NCI-H2196 (cell line): ENCODE results near the gene DCP2.

ENCODE experiments used
- DNase-seq: peaks from one replicate; lab custom pipeline; 2025; ENCODE audit not compliant: unreplicated experiment; lab: John Stamatoyannopoulos, UW

The DCP2 gene

DNA sequence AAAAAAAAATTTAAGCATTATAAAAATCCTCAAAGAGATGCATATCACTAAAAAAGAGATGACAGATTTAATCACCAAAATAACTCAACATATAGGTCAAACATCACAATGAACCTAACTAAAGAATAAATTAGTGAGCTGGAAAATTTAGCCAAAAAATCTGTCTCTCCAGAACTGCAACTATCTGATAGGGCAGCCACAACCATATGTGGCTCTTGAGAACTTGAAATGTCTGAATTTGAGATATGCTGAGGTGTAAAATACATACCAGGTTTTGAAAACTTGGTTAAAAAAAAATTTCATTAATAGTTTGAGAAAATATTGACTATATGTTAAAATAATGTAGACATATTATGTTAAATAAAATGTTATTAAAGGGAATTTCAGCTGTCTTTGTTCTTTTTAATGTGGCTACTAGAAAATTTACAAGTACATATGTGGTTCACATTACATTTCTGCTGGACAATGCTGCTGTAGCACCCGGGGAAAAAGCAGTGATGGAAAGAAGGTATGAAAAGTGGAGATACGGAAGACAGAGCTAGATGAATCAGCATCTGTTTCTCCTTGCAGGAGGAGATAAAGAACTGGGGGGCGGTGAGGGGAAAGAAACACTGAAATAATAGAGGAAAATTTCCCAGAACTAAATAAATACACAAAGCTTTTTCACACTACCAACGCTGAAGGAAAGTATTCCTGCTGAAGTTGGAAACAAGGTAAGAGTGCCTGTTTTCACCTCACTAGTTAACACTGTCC is 66.1 kb downstream of the DCP2 start:
- DNase-seq, result no peak

DNA sequence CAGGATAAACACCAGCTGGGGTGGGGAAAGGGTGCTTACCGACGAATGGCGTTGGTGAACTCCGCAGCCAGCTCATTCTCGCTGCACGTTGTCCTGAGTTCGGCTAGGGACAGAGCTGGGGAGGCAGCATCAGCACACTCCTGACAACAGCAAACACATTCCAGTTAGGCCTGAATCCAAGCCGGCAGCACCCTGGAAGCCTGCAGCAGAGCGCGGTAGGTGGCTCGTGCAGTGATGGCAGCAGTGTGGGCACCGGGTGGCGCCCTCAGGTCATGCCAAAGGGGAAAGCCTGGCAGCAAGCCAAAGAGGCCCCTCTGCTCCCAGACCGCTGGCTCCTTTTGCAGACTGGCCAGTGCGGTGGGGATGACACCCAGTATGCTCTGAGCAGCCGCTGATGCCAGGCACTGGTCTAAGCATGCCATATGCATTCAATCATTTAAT is 66.9 kb downstream of the DCP2 start:
- no peak for DNase-seq

DNA sequence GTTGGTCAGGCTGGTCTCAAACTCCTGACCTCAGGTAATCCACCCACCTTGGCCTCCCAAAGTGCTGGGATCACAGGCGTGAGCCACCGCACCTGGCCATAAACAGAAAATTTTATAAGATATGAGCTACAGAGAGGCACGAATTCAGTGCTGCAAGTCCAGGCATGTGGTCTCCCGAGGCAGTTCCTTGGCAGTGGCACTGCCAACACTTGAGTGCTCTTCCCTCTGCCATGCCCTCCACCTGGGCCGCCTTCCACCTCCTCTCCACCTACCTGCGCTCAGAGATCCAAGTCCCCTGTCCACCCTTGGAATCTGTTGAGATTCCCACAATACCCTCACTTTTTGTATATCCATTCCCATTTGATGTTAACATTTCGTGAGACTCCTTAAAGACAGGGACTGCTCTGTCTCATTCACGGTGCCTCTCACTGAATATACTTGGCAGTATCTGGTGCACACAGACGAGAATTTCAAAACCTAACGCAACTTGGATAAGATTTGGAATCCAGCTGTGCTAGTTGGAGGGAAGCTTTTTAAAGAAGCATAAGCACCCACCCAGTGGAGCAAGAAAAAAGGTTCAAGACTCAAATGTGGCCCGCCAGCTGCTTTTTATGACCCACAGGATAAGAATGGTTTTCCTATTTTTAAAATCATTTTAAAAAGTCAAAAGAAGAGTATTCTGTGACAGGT is 68.3 kb downstream of the DCP2 start:
- no peak for DNase-seq

DNA sequence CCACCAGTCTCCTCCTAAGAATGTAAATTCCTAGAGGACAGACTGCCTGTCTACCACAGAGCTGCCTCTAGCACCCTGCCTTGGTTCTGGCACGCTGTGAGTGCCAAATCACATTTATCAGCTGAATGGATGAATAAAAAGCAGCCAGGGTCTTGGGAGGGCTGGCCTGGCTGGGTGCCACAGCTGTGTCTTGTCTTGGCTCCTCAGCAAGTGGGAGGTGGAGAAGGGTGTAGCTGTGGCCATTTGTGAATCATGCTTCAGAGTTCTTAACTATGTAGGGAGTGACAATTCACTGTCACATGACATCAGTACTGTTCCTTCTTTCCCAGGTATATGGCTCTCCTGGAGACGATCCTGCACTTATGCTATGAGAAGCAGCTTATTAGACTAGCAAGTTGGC is 70.6 kb downstream of the DCP2 start:
- no peak for DNase-seq

DNA sequence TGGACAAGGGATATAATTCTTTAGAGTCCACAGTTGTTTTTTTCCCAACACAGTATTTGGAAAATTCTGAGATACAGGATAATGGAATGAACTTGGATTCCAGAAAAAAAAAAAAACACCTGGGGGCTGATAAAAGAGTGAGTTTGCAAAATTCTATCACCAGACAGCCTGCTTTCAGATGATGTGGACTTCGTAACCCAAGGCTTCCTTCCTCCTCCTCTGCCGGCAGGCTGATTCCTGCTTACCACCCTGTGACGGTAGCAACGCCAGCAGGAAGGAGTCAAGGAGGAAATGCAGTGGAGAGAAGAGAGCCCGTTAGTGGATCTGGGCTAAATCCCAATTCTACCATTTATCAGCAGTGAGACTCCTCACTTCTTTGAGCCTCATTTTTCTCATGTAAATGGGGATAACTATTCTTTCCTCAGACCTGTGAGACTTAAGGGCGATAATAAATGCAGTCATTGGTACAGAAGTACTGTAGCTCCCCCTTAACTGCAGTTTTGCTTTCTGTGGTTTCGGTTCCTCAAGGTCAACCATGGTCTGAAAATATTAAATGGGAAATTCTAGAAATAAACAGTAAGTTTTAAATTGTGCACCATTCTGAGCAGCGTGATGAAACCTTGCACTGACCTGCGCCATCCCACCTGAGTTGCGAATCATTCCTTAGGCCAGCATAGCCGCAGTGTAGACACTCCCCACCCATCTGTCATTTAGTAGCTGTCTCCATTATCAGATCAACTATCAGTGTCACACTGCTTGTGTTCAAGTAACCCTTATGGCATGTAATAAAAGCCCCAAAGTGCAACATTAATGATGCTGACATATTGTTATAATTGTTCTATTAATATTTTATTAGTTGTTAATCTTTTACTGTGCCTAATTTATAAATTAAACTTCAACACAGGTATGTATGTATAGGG is 71.4 kb downstream of the DCP2 start:
- no peak for DNase-seq

DNA sequence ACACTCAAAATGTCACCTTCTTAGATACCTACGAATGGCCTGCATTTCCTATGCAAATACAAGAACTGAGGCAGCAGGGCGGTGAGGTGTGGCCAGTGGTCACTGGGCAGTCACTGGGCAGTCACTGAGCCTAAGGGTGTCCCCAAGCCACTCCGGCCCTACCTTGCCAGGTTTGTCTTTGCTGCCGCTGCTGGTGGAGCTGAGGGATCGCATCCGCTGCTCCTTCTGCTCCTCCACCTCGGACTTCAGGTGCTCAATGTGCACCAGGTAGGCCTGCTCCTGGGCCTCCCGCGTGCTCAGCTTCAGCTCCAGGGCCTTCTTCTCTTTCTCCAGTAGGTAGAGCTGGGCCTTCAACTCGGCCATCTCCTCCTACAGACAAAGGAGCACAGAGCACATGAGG is 72.3 kb downstream of the DCP2 start:
- DNase-seq, result no peak

DNA sequence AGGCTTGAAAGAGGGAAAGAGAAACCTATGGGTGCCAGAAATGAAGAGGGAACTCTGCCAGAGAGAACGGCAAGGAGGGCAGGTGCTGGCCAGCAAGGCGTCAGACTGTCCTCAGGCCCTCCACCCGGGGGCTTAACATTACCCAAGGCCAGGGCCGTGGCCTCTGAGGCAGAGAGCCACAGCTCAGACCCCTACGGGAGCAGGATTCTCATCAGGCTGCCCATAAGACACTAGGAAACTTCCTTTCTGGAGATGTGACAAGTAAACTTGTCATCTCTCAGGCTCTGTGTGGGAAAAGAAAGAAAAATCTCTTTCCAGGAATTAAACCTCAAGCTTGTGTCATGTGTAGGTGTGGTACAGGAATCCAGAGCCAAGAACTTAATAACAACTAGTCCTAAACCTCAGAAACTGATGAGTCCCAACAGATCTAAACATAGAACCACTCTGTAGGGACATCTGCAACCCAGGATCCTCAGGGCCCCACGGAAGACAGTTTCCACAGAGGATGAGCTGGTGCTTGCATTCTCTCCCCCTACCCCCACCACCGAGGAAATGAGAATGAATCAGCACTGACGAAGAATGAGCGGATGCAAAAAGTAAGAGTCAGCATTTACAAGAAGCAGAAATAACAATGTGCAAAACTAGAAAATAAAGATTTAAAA is 74.3 kb downstream of the DCP2 start:
- DNase-seq, result no peak

DNA sequence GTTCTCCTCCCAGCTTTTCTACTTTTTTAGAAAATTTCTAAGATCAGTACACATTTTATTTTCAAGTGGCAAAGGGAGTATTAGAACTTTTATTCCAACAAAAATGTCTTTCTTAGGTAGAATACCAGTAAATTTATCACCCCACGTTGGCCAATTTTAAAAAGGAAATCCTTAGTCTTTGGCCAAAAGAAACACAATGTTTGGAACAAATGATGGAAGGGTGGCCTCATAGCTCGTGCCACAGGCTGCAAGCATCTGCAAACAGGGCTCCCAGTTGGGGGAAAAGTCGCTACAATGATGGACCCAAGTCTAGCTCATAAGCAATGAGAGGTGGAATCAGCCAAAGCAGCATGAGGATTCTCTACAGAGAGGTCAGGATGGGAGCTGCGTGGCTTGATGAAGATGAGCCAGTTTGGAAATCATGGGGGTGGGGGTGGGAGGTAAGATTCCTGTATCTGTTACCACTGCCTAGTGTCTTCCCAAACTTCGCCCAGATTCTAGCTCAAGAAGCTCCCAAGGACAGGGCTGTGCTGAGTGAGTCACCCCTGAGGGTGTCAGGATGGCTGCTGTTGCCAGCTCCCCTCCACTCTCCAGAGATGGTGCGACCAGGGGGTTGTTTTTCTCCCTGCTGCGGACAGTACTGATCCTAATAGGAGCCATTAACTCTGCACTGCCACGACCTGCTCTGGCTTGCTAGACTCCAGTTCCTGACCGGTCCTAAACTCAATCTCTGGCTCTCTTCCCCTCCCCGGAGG is 75.6 kb downstream of the DCP2 start:
- no peak for DNase-seq

DNA sequence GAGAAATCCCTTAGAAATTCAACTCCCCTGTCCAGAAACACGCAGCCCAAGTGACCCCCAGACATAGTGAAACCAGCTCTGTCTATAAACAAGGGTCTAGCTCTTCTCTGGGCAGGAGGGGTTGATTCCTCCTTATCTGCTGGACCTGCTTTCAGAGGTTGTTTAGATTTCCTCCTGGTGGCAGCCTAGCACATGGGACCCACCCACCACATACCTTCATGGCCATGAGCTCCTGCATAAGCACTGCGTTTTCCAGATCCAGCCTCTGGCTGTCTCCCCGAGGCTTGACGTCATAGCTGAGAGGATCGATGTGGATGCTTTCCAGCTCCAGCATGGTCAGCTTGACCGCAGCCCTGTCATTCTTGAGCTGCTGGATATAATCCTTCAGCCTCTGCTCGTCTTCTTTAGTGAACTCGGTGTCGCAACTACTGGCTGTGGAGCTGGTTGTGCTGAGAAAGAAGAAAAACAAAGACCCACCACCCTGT is 77.0 kb downstream of the DCP2 start:
- no peak for DNase-seq

DNA sequence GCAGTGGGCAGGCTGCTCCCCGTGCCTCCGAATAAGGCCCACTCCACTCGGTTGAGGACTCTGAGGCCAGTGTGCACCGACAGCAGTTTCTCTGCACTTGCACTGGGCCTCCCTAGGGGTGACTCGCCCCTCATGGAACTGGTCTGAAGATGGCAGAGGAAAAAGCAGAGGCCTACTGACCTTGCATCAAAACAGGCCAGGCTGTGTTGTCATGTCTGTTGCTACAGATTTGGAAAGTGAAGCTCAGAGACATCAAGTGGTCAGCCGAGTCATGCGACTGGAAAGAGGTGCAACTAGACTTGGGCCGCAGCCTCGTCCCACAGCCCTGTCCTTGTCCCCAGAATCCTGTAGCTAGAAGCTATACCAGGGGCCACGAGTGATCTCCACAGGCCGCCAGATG is 78.3 kb downstream of the DCP2 start:
- no peak for DNase-seq

DNA sequence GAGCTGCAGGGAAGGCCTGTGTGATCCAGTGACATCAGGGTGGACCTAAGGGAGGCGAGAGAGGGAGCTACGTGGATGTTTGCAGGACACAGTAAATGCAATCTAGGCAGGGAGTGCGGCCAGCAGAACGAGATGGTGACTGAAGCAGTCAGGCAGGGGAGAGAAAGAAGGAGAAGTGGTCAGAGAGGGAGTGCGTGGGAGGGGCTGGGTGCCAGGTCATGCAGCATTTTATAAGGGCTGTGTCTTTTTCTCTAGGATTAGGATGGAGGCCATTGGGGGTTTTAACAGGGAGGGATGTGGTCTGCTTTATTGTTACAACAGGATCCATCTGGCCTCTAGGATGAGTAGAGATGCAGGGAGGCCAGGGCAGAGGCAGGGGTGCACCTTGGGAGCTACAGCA is 80.4 kb downstream of the DCP2 start:
- no peak for DNase-seq

DNA sequence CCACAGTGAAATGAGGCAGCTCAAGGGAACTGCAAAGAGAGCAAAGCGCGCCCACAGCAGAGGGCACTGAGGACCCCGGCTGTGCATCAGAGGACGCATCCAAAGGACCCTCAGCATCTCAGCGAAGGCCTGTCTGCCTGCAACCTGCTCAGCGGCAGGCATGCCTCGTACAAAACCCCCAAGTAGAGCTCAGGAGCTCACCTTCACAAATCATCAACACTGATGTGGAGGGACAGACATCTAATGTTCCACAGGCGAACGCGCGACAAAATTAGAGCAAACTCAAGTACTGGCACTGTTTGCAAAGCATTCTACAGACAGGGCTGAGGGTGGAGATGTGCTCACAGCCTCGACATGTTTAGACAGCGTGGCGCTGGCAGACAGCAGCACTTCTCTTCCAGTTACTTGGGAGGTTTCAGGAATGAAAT is 81.0 kb downstream of the DCP2 start:
- no peak for DNase-seq

DNA sequence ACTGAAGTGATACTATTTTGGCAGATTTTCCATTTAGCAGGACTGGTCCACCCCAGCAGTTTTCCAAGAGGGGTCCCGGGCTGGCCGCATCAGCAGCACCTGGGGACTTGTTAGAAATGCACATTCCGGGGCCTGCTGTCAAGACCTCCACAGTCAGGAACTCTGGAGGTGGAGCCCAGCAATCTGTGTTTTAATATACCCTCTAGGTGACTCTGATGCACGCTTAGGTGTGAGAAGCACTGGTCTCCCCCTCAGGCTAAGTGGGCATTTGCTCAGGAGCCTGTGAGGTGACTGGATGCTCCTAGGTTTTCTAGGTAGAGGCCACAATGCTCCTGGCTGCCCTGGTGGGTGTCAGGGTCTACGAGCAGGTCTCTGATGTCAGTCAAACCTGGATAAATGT is 81.7 kb downstream of the DCP2 start:
- no peak for DNase-seq

DNA sequence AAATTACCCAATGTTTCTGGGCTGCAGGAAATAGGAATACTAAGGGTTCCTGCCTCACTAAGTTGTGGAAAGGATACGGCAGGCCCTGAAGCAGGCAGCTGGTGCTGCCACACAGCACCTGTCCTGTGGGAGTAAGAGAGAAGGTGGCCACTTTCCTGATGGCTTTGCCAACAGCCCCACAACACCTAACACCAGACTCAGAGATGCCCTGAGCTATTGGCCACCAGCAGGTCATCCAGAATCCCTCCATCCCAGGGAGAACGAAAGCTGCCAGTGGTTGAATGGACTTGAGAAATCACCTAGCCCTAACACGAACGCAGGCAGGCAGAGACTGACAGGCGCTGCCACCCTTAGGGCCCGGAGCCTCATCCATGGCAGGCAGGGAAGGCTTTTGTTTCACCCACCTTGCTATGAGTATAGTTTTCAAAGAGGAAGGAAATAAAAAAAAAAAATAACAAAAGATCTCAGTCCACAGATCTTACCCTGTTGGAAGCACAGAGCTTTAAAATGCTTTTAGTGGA is 82.2 kb downstream of the DCP2 start:
- no peak for DNase-seq

DNA sequence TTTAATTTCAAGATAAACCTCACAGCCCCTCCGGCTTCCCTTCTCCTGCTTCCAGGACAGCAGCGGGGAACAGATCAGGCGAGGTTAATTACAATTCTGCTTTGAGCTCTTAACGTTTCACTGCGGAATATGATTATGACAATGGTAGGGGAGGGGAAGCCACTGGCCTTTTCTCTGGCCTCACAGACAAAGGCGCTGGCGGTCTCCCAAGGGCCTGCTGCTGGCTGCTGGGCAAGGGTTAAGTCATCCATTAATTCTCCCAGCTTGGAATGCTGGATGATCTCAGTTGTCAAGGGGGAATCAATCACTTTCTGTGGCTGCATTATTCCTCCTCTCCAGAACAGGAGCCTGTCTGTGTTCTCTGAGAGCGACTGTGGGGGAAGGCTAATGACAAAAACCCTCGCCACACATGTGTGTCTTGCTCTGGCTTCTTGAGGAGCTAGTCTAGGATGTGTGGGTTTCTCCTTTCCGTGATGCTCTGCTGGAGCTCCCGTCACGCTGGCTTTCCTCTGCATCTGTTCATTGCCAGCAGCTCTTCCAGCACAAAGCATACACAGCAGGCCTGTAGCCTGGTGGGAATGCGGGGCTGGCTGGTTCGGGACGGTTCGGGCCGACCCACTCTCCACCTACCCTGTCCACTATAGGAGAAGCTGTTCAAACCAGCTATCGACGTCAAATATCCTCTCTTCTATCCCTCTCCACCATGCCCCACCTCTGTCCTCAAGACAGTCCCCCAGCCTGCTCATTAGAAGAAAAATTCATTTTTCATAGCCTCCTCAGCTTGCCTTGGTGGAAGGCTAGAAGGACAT is 82.8 kb downstream of the DCP2 start:
- no peak for DNase-seq

DNA sequence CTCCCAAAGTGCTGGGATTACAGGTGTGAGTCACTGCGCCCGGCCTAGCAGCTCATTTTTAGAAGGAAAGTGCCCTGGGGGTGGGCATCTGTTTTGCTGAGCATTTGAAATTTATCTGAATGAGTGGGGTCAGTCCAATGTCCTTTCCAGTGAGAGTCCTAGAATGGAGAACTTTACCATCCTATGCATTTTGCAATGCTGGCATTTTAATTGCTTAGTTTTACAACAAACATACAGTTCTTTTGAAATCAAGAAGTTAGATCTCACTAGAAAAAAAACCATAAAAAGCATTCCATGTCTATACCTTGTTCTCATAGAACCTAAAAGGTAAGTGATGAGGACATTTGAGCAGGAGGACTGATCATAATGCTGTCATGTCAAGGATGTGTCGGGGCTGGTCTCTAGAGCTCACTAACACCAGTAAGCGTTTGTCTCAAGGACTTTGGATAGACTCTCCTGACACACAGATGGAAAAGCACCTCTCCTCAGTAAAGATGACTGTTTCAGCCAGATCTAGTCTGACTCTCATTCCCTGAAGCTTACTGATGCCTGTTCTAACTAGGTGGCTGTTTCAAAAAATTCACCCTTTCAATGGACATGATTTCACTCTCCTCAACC is 83.9 kb downstream of the DCP2 start:
- DNase-seq, result no peak

DNA sequence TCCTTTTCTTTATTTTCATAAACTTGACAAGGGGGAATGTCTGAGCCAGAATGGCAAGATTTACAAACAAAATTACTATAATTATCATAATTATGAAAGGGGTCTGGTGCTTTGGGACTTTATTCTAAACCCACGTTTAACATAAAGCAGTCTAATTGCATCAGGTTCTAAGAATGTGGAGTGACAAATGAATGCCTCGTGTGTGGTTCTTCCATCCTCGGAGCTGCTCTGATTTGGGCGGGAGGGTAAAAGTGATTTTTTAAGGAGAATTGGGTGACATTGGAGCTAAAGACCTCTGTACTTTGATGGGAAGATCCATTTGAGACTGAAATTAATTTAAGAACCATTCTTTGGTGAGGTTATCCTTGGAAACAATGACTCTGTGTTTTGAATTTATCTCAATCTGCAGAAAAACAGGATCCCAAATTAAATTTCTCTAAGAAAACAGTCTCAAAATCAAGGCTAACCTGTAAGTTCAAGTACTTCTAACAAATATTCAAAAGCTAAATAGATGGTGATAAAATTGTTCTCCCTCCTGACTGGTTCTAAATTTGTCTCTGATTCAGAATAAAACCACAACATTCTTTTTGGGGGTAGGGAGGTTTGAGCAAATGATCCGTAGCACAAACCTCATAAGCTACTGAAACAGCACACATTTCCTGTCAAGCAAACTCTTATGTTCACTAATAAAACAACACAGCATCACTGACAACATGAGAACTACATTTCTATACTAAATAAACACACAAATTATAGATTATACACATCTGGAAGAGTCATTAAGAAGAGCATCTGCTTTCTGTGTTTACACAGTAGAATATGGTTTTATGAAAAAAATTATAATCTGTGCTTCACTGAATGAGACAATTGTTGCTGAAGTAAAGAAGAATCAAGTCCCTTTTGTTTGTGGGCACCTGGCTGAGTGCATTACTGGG is 85.5 kb downstream of the DCP2 start:
- DNase-seq, result no peak
